ENCODE results near the gene OSBPL2. TPM values are rescaled to one million over a fixed set of nuclear protein-coding genes. Genes with fewer than 3 reads are reported as not detected.

The OSBPL2 gene
- total RNA-seq, 1 experiment from 2014 or later: 49.5 TPM

DNA sequence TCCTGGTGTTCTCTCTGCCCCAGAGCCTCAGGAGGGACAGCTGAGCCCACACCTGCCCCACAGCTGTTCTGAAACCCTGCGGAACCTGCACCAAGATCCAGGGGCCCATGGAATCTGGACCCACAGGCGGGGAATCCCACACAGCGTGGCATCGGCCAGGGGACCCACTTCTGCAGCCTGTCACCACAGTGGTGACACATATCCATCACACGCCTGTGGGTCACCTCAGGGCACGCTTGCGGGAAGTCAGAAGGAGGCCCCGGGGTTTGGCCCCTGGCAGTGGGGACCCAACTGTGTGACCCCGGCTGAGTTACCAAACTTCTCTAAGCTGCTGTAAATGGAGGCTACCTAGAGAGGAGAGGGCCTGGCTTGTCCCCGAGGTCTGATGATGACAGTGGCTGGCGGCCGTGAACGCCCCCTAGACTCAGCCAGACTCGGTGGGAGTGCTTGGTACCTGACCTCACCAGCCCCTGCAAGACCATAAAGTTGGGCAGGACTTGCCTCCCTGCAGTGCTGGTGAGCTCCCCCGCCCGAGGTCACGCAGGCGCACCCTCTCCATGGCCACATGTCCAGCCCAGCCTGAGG, 16.0 kb upstream of the OSBPL2 start (continued):
- TF ChIP-seq NFE2L1 (CRISPR knock-in tag; IDR thresholded peaks at IDR 0.05): no peak
- TF ChIP-seq, protein P1, sequence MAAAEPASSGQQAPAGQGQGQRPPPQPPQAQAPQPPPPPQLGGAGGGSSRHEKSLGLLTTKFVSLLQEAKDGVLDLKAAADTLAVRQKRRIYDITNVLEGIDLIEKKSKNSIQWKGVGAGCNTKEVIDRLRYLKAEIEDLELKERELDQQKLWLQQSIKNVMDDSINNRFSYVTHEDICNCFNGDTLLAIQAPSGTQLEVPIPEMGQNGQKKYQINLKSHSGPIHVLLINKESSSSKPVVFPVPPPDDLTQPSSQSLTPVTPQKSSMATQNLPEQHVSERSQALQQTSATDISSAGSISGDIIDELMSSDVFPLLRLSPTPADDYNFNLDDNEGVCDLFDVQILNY (CRISPR knock-in tag; IDR thresholded peaks at IDR 0.05): no peak
- TF ChIP-seq, protein P2, sequence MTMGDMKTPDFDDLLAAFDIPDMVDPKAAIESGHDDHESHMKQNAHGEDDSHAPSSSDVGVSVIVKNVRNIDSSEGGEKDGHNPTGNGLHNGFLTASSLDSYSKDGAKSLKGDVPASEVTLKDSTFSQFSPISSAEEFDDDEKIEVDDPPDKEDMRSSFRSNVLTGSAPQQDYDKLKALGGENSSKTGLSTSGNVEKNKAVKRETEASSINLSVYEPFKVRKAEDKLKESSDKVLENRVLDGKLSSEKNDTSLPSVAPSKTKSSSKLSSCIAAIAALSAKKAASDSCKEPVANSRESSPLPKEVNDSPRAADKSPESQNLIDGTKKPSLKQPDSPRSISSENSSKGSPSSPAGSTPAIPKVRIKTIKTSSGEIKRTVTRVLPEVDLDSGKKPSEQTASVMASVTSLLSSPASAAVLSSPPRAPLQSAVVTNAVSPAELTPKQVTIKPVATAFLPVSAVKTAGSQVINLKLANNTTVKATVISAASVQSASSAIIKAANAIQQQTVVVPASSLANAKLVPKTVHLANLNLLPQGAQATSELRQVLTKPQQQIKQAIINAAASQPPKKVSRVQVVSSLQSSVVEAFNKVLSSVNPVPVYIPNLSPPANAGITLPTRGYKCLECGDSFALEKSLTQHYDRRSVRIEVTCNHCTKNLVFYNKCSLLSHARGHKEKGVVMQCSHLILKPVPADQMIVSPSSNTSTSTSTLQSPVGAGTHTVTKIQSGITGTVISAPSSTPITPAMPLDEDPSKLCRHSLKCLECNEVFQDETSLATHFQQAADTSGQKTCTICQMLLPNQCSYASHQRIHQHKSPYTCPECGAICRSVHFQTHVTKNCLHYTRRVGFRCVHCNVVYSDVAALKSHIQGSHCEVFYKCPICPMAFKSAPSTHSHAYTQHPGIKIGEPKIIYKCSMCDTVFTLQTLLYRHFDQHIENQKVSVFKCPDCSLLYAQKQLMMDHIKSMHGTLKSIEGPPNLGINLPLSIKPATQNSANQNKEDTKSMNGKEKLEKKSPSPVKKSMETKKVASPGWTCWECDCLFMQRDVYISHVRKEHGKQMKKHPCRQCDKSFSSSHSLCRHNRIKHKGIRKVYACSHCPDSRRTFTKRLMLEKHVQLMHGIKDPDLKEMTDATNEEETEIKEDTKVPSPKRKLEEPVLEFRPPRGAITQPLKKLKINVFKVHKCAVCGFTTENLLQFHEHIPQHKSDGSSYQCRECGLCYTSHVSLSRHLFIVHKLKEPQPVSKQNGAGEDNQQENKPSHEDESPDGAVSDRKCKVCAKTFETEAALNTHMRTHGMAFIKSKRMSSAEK (CRISPR knock-in tag; IDR thresholded peaks at IDR 0.05; ENCODE audit: borderline replicate concordance): no peak

DNA sequence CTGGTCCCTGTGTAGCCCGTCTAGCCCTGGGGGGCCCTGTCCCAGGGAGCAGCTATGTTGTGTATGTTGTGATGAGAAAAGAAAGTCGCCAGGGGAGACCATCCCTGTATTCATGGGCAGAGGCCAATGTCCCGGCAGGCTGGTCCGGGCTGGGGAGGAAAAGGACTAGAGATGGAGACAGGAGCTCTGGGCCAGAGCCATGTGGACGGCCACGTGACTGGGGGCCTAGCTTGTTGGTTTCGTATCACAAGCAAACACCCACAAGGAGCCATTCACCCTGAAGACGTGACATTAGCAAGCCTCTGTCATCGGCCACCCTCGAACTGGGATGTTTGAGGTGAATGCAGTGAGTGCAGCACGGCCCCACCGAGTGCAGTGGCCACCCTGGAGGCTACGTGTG, 15.3 kb upstream of the OSBPL2 start:
- Mint-ChIP-seq H3K4me1 (peaks cover 19% of the 10 kb centered on the region), H3K27ac (no peak overlapping the region), H3K27me3 (ENCODE audit: low read depth) (peaks cover 38% of the 10 kb centered on the region), H3K4me3 (no peak overlapping the region), H3K36me3 (no peaks in the 10 kb centered on the region), H3K9me3 (no peaks in the 10 kb centered on the region)
- DNase-seq (ENCODE audit: low spot score) (no peak), ATAC-seq (no peak)
- ChIA-PET POLR2A (no interaction called here), CTCF (interaction anchor here (1.1 kb wide), 1 partner anchor 14 kb away, joined by 3 read pairs; no protein-coding TSS in a partner anchor)
- TF ChIP-seq, protein P3, sequence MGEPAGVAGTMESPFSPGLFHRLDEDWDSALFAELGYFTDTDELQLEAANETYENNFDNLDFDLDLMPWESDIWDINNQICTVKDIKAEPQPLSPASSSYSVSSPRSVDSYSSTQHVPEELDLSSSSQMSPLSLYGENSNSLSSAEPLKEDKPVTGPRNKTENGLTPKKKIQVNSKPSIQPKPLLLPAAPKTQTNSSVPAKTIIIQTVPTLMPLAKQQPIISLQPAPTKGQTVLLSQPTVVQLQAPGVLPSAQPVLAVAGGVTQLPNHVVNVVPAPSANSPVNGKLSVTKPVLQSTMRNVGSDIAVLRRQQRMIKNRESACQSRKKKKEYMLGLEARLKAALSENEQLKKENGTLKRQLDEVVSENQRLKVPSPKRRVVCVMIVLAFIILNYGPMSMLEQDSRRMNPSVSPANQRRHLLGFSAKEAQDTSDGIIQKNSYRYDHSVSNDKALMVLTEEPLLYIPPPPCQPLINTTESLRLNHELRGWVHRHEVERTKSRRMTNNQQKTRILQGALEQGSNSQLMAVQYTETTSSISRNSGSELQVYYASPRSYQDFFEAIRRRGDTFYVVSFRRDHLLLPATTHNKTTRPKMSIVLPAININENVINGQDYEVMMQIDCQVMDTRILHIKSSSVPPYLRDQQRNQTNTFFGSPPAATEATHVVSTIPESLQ (CRISPR knock-in tag; IDR thresholded peaks at IDR 0.05): no peak
- no peak for TF ChIP-seq MYBL2 (CRISPR knock-in tag; IDR thresholded peaks at IDR 0.05)
- TF ChIP-seq TP53 (CRISPR knock-in tag; IDR thresholded peaks at IDR 0.05): no peak
- TF ChIP-seq, protein P4, sequence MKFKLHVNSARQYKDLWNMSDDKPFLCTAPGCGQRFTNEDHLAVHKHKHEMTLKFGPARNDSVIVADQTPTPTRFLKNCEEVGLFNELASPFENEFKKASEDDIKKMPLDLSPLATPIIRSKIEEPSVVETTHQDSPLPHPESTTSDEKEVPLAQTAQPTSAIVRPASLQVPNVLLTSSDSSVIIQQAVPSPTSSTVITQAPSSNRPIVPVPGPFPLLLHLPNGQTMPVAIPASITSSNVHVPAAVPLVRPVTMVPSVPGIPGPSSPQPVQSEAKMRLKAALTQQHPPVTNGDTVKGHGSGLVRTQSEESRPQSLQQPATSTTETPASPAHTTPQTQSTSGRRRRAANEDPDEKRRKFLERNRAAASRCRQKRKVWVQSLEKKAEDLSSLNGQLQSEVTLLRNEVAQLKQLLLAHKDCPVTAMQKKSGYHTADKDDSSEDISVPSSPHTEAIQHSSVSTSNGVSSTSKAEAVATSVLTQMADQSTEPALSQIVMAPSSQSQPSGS (CRISPR knock-in tag; IDR thresholded peaks at IDR 0.05; ENCODE audit: borderline replicate concordance, low read depth): no peak
- no peak for TF ChIP-seq TCF7 (CRISPR knock-in tag; IDR thresholded peaks at IDR 0.05; ENCODE audit: low read depth)
- TF ChIP-seq, protein P5, sequence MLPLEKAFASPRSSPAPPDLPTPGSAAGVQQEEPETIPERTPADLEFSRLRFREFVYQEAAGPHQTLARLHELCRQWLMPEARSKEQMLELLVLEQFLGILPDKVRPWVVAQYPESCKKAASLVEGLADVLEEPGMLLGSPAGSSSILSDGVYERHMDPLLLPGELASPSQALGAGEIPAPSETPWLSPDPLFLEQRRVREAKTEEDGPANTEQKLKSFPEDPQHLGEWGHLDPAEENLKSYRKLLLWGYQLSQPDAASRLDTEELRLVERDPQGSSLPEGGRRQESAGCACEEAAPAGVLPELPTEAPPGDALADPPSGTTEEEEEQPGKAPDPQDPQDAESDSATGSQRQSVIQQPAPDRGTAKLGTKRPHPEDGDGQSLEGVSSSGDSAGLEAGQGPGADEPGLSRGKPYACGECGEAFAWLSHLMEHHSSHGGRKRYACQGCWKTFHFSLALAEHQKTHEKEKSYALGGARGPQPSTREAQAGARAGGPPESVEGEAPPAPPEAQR (CRISPR knock-in tag; IDR thresholded peaks at IDR 0.05): no peak

DNA sequence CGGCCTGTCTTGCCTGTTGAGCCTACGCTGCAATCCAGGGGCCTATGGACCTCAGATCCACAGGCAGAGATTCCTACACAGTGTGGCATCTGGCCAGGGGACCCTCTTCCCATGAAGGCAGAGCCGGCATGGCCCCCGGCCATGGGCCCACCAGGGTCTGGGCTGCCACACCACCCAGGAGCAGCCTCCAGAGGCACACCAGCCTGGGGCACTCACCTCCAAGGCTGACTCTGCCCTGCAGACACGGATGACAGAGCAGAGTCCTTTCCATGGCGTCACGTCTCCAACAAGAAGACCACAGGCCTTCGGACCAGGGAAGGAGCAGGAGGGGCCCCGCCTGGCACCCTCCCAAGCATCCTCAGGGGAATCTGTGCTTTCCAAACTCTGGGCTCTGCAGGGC, 14.8 kb upstream of the OSBPL2 start:
- Mint-ChIP-seq H3K4me1 (peaks cover 16% of the 10 kb centered on the region), H3K36me3 (no peaks in the 10 kb centered on the region), H3K27me3 (ENCODE audit: low read depth) (peaks cover 32% of the 10 kb centered on the region), H3K27ac (no peak overlapping the region), H3K9me3 (no peaks in the 10 kb centered on the region), H3K4me3 (no peak overlapping the region)
- DNase-seq (ENCODE audit: low spot score): no peak
- ChIA-PET CTCF (no interaction called here), POLR2A (no interaction called here)
- ATAC-seq: no peak
- TF ChIP-seq, protein P6, sequence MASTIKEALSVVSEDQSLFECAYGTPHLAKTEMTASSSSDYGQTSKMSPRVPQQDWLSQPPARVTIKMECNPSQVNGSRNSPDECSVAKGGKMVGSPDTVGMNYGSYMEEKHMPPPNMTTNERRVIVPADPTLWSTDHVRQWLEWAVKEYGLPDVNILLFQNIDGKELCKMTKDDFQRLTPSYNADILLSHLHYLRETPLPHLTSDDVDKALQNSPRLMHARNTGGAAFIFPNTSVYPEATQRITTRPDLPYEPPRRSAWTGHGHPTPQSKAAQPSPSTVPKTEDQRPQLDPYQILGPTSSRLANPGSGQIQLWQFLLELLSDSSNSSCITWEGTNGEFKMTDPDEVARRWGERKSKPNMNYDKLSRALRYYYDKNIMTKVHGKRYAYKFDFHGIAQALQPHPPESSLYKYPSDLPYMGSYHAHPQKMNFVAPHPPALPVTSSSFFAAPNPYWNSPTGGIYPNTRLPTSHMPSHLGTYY (CRISPR knock-in tag; IDR thresholded peaks at IDR 0.05): no peak
- TF ChIP-seq ZNF423 (CRISPR knock-in tag; IDR thresholded peaks at IDR 0.05) (no peak), TCF7 (CRISPR knock-in tag; IDR thresholded peaks at IDR 0.05; ENCODE audit: low read depth) (no peak), MYBL2 (CRISPR knock-in tag; IDR thresholded peaks at IDR 0.05) (no peak), FOXP1 (CRISPR knock-in tag; IDR thresholded peaks at IDR 0.05; ENCODE audit: borderline replicate concordance) (no peak), MXD4 (CRISPR knock-in tag; IDR thresholded peaks at IDR 0.05; ENCODE audit: borderline replicate concordance) (no peak), ATF1 (CRISPR knock-in tag; IDR thresholded peaks at IDR 0.05) (no peak), IRF2 (CRISPR knock-in tag; IDR thresholded peaks at IDR 0.05; ENCODE audit: borderline replicate concordance, low read depth) (no peak), SOX15 (CRISPR knock-in tag; IDR thresholded peaks at IDR 0.05) (no peak)
- TF ChIP-seq, protein P7, sequence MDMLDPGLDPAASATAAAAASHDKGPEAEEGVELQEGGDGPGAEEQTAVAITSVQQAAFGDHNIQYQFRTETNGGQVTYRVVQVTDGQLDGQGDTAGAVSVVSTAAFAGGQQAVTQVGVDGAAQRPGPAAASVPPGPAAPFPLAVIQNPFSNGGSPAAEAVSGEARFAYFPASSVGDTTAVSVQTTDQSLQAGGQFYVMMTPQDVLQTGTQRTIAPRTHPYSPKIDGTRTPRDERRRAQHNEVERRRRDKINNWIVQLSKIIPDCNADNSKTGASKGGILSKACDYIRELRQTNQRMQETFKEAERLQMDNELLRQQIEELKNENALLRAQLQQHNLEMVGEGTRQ (CRISPR knock-in tag; IDR thresholded peaks at IDR 0.05): no peak
- TF ChIP-seq, protein P8, sequence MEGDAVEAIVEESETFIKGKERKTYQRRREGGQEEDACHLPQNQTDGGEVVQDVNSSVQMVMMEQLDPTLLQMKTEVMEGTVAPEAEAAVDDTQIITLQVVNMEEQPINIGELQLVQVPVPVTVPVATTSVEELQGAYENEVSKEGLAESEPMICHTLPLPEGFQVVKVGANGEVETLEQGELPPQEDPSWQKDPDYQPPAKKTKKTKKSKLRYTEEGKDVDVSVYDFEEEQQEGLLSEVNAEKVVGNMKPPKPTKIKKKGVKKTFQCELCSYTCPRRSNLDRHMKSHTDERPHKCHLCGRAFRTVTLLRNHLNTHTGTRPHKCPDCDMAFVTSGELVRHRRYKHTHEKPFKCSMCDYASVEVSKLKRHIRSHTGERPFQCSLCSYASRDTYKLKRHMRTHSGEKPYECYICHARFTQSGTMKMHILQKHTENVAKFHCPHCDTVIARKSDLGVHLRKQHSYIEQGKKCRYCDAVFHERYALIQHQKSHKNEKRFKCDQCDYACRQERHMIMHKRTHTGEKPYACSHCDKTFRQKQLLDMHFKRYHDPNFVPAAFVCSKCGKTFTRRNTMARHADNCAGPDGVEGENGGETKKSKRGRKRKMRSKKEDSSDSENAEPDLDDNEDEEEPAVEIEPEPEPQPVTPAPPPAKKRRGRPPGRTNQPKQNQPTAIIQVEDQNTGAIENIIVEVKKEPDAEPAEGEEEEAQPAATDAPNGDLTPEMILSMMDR (IDR thresholded peaks at IDR 0.05): no peak

Data from WTC11 (cell line).